ENCODE results near the gene PLTP.

Gene PLTP

GRCh38 chr20:45867819-45868176, 44.2 kb downstream of the PLTP start:
- no peak for DNase-seq

- DNase-seq, result no peak
These were observed 44.7 kb downstream of the PLTP start for GRCh38 chr20:45867136-45867818.

GRCh38 chr20:45866454-45866853, 45.5 kb downstream of the PLTP start:
- DNase-seq, result no peak

- no peak for DNase-seq
These were observed 48.1 kb downstream of the PLTP start for GRCh38 chr20:45863543-45864470.

- no peak for DNase-seq
These were observed 50.5 kb downstream of the PLTP start for GRCh38 chr20:45861221-45862075.

- DNase-seq, result no peak
These were observed 51.3 kb downstream of the PLTP start for GRCh38 chr20:45860560-45861220.

GRCh38 chr20:45859916-45860315, 52.0 kb downstream of the PLTP start:
- DNase-seq, result no peak

GRCh38 chr20:45857882-45858216, 54.1 kb downstream of the PLTP start:
- no peak for DNase-seq

- peak; percentile 99 for DNase-seq
These were observed 54.7 kb downstream of the PLTP start, which contains the start of the genes ACOT8 and ZSWIM3 for GRCh38 chr20:45857114-45857881. ACOT8 (minus strand) TSS chr20:45857392; CDS start chr20:45857315, 77 bp downstream. ZSWIM3 (plus strand) TSS chr20:45857614; CDS start chr20:45857826, 212 bp downstream.

GRCh38 chr20:45853484-45853883, 58.5 kb downstream of the PLTP start:
- no peak for DNase-seq

GRCh38 chr20:45852326-45852725, 59.6 kb downstream of the PLTP start:
- DNase-seq, result no peak

GRCh38 chr20:45851501-45851900, 60.5 kb downstream of the PLTP start:
- no peak for DNase-seq

- no peak for DNase-seq
These were observed 61.0 kb downstream of the PLTP start for GRCh38 chr20:45850926-45851325.

GRCh38 chr20:45850238-45850637, 61.7 kb downstream of the PLTP start:
- DNase-seq, result no peak

- DNase-seq, result no peak
These were observed 62.9 kb downstream of the PLTP start for GRCh38 chr20:45848969-45849582.

Measured in Kasumi-1 (cell line).